Measurements from ENCODE around the gene ANTXR1. TPM values are rescaled to one million over a fixed set of nuclear protein-coding genes. Genes with fewer than 3 reads are reported as not detected.

ANTXR1 gene
- polyA plus RNA-seq, 3 donors from 2014 or later, result not detected

DNA sequence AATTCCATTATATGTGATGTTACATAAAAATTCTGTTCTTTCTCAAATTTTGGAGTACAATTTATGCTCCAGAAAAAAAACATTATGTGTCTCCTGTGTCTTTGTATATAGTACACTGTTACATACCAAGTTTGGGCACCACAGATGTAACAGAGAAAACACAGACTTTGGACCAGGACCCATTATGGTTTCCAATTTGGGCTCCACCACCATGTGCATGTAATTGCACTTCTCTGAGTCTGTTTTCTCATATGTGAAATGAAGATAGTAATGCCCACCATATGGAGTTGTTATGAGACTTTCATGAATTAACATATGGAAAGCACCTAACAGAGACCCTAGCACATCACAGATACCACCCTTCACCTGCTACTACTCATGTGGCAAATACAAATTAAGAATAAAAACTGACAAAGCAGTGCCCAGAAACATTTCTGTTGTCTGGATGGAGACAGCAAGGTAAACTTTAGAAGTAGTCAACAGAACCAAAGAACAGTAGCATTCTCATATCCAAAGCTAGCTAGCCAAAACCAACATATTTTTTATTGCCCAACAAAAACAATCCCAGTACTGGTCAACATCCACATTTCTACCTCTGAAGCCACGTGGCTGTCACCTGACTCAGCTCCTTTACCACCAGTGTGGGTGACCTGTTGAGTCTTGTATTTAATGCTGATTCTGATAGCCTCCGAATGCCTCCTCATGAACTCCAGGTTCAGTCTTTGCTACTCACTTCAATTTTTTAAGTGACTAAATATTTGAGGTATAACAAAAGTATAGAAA, 42.9 kb downstream of the ANTXR1 start:
- peaks cover 0 to 1% (median 0%) of the 10 kb centered on the region in 6 donors for H3K9me3 Mint-ChIP-seq

DNA sequence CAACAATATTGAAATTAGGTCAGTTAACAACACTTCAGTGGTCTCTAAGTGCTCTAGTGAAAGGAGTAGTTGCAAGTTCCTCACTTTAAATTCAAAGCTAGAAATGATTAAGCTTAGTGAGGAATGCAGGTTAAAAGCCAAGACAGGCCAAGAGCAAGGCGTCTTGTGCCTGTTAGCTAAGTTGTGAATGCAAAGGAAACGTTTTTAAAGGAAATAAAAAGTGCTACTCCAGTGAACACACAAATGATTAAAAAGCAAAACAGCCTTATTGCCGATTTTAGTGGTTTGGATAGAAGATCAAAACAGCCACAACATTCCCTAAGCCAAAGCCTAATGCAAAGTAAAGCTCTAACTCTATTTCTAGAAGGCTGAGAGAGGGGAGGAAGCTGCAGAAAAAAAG, 44.7 kb downstream of the ANTXR1 start:
- Mint-ChIP-seq H3K27ac (no peak overlapping the region), H3K4me1 (no peaks in the 10 kb centered on the region), H3K4me3 (no peak overlapping the region), H3K9me3 (peaks cover 0 to 2% (median 0%) of the 10 kb centered on the region in 6 donors), H3K27me3 (ENCODE audit: low read depth in 3 of 3) (peaks cover 0 to 26% (median 11%) of the 10 kb centered on the region in 3 donors), H3K36me3 (no peaks in the 10 kb centered on the region)
- DNase-seq, result no peak

More for the DNA sequence above, 42.9 kb downstream of the ANTXR1 start:
- Mint-ChIP-seq H3K4me1 (no peaks in the 10 kb centered on the region), H3K36me3 (no peaks in the 10 kb centered on the region), H3K27ac (no peak overlapping the region), H3K27me3 (ENCODE audit: low read depth in 3 of 3) (peaks cover 0 to 18% (median 4%) of the 10 kb centered on the region in 3 donors), H3K4me3 (no peak overlapping the region)
- no peak for DNase-seq

DNA sequence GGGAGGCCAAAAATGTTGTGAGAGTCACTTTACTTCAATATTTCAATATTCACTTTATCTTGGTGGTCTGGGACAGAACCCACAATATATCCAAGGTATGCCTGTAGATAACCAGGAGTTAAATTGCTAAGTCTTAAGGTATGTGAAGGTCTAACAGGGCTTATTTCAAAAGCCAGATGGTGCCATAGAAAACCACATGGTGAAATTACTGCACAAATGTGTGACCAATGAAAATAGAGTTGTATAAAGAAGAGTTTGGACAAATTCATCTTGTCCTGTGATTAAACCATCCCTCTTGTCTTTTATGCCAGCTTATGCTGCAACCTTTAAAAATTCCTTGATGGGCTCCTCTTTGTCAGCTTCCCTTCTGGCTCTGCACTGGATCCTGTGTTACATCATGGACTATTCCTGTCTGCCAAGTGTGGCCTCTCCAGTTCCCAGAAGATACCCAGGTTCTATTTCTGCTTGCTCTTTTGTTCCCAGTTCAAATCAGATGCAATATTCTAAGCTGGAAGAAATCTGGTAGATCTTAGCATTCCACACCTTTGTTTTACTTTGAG, 46.8 kb downstream of the ANTXR1 start:
- peaks cover 0 to 2% (median 1%) of the 10 kb centered on the region in 6 donors for H3K9me3 Mint-ChIP-seq
- H3K36me3 Mint-ChIP-seq, result no peaks in the 10 kb centered on the region
- peaks cover 0 to 21% (median 13%) of the 10 kb centered on the region in 3 donors for H3K27me3 Mint-ChIP-seq (ENCODE audit: low read depth in 3 of 3)
- no peak overlapping the region for H3K4me3 Mint-ChIP-seq
- no peaks in the 10 kb centered on the region for H3K4me1 Mint-ChIP-seq
- H3K27ac Mint-ChIP-seq, result no peak overlapping the region
- DNase-seq, result no peak

GRCh38 chr2:69060938-69061501, 48.0 kb downstream of the ANTXR1 start:
- Mint-ChIP-seq H3K27ac (no peak overlapping the region), H3K4me3 (no peak overlapping the region), H3K36me3 (no peaks in the 10 kb centered on the region), H3K27me3 (ENCODE audit: low read depth in 3 of 3) (peaks cover 0 to 26% (median 13%) of the 10 kb centered on the region in 3 donors), H3K4me1 (no peaks in the 10 kb centered on the region), H3K9me3 (peaks cover 0 to 2% (median 1%) of the 10 kb centered on the region in 6 donors)
- DNase-seq, result no peak

DNA sequence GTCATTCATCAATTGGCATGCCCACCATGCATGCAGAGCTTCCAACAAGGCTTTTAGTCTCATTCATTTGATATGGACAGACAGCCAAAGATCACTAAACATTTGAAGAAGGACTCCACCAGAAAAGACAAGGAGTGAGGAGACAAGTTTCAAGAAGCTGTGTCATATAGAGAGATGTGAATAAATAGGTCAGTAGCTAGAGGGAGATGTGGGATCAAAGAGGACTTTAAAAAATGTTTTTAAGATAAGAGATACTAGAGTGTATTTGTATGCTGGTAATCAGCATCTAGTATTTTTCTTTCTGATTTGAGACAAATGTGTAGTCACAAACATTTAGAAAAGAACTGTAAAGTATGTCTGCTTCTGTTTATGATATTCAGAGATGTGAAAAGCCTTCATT, 48.5 kb downstream of the ANTXR1 start:
- no peak for DNase-seq
- Mint-ChIP-seq H3K4me3 (no peak overlapping the region), H3K4me1 (no peaks in the 10 kb centered on the region), H3K27ac (no peak overlapping the region), H3K9me3 (peaks cover 0 to 2% (median 1%) of the 10 kb centered on the region in 6 donors), H3K36me3 (no peaks in the 10 kb centered on the region), H3K27me3 (ENCODE audit: low read depth in 3 of 3) (peaks cover 0 to 26% (median 15%) of the 10 kb centered on the region in 3 donors)

- peaks cover 0 to 2% (median 1%) of the 10 kb centered on the region in 6 donors for H3K9me3 Mint-ChIP-seq
- H3K4me3 Mint-ChIP-seq, result no peak overlapping the region
- H3K36me3 Mint-ChIP-seq, result no peaks in the 10 kb centered on the region
- peaks cover 0 to 28% (median 17%) of the 10 kb centered on the region in 3 donors for H3K27me3 Mint-ChIP-seq (ENCODE audit: low read depth in 3 of 3)
- H3K27ac Mint-ChIP-seq, result no peak overlapping the region
- DNase-seq, result no peak
- no peaks in the 10 kb centered on the region for H3K4me1 Mint-ChIP-seq
Observed at GRCh38 chr2:69062307-69062962, 49.5 kb downstream of the ANTXR1 start.

DNA sequence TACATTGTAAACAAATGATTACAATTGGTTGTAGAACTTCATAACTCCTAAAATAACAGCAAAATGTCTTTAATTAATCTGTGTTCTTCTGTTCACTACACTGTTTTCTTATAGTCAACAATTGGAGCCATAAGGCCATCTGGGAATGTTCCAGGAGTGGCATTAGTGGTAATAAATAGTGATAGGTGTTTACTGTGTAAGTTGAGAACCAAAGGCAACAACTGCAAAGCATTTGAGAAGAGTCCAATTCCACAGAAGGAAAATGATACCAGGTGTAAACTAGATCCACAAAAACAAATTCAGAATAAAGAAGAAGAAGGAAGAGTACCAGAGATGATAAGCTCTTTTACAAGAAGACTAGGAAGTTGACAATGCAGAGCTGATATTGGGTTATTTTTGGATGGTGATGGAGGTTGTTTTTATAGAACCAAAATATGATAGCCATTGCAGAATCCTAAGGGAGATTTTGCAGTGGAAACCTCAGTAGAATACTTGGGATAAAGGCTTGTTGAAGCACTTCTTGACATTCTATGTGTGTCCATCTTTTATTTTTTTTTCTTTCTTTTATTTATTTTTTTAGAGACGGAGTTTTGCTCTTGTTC, 52.9 kb downstream of the ANTXR1 start:
- H3K27ac Mint-ChIP-seq, result no peak overlapping the region
- no peaks in the 10 kb centered on the region for H3K36me3 Mint-ChIP-seq
- DNase-seq, result no peak
- H3K4me3 Mint-ChIP-seq, result no peak overlapping the region
- H3K4me1 Mint-ChIP-seq, result no peaks in the 10 kb centered on the region
- H3K27me3 Mint-ChIP-seq (ENCODE audit: low read depth in 3 of 3), result peaks cover 0 to 20% (median 15%) of the 10 kb centered on the region in 3 donors
- H3K9me3 Mint-ChIP-seq, result peaks cover 0 to 2% (median under 1%) of the 10 kb centered on the region in 6 donors

DNA sequence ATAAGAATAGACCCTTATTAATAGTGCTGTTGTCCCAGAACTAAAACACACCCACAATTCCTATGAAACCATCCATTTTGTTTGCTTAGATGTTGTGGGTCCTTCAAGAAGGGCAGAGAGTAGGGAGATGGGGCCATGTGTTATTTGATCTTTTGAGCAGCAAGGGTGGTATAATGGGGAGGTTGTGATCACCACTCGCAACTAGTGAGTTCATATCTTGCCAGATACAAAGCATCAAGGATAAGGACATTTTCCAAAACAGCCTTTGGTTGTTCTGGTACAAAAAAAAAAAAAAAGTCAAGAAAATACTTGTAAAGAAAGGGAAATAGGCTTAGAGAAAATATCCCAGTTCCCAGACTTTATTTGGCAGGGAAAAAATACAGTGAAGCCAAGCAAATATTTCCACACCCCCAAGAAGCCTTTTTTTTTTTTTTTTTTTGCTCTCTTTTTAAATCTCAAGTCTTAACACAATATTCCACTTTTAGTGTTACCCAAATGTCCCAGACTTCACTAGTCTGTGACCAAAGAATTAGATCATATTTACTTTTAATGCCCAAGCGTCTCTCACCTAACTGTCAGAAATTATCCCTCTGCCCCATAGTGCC, 54.1 kb downstream of the ANTXR1 start:
- no peak for DNase-seq
- Mint-ChIP-seq H3K4me1 (no peaks in the 10 kb centered on the region), H3K4me3 (no peak overlapping the region), H3K9me3 (peaks cover 0 to 2% (median 0%) of the 10 kb centered on the region in 6 donors), H3K27ac (no peak overlapping the region), H3K36me3 (no peaks in the 10 kb centered on the region), H3K27me3 (ENCODE audit: low read depth in 3 of 3) (peaks cover 0 to 12% (median 9%) of the 10 kb centered on the region in 3 donors)

GRCh38 chr2:69067866-69068265, 54.9 kb downstream of the ANTXR1 start:
- Mint-ChIP-seq H3K9me3 (peaks cover 0 to 2% (median 0%) of the 10 kb centered on the region in 6 donors), H3K27me3 (ENCODE audit: low read depth in 3 of 3) (peaks cover 0 to 12% (median 6%) of the 10 kb centered on the region in 3 donors), H3K27ac (no peak overlapping the region), H3K4me1 (no peaks in the 10 kb centered on the region), H3K36me3 (no peaks in the 10 kb centered on the region), H3K4me3 (no peak overlapping the region)
- DNase-seq, result no peak

GRCh38 chr2:69070969-69071368, 58.0 kb downstream of the ANTXR1 start:
- no peaks in the 10 kb centered on the region for H3K4me1 Mint-ChIP-seq
- H3K27ac Mint-ChIP-seq, result no peak overlapping the region
- DNase-seq, result no peak
- H3K27me3 Mint-ChIP-seq (ENCODE audit: low read depth in 3 of 3), result peaks cover 2 to 8% (median 6%) of the 10 kb centered on the region in 3 donors
- no peak overlapping the region for H3K4me3 Mint-ChIP-seq
- H3K36me3 Mint-ChIP-seq, result no peaks in the 10 kb centered on the region
- no peaks in the 10 kb centered on the region for H3K9me3 Mint-ChIP-seq

DNA sequence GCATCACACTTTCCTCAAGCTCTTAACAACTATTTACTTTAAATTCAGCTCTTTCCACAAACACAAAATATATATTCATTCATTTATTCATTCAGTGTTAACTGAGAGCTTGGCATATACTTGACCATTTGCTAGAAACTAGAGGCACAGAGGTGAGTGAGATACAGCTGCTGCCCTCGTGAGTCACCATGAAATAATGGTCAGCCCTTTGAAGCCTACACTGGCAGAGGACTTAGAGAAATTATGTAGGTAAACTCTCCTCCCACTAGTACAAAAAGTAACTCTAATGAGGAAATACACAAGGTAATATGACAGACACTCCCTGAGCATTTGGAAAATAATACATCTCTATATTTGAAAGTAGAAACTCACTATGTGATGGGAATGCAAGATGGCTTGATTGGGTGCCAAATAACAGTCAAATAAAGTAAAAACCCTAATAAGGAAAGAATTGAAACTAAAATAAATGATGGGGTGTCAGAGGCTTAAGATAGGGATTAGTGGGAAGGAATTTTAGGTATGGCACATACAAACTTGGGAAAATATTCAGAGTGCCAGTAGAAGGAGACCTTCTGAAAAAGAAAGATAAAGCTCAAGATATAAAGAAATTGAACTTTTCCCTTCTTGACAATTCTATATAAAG, 61.1 kb downstream of the ANTXR1 start:
- Mint-ChIP-seq H3K4me1 (no peaks in the 10 kb centered on the region), H3K27me3 (ENCODE audit: low read depth in 3 of 3) (peaks cover 3 to 5% (median 3%) of the 10 kb centered on the region in 3 donors), H3K9me3 (no peaks in the 10 kb centered on the region), H3K36me3 (no peaks in the 10 kb centered on the region), H3K4me3 (no peak overlapping the region), H3K27ac (no peak overlapping the region)
- DNase-seq, result no peak

GRCh38 chr2:69074918-69075317, 61.9 kb downstream of the ANTXR1 start:
- Mint-ChIP-seq H3K4me3 (no peak overlapping the region), H3K4me1 (no peaks in the 10 kb centered on the region), H3K27me3 (ENCODE audit: low read depth in 3 of 3) (peaks cover 3 to 8% (median 5%) of the 10 kb centered on the region in 3 donors)

GRCh38 chr2:69075486-69075885, 62.5 kb downstream of the ANTXR1 start:
- Mint-ChIP-seq H3K36me3 (no peaks in the 10 kb centered on the region), H3K27ac (no peak overlapping the region)

More at GRCh38 chr2:69074918-69075317, 61.9 kb downstream of the ANTXR1 start:
- Mint-ChIP-seq H3K9me3 (no peaks in the 10 kb centered on the region), H3K36me3 (no peaks in the 10 kb centered on the region), H3K27ac (no peak overlapping the region)
- no peak for DNase-seq

More at GRCh38 chr2:69075486-69075885, 62.5 kb downstream of the ANTXR1 start:
- DNase-seq, result no peak
- Mint-ChIP-seq H3K27me3 (ENCODE audit: low read depth in 3 of 3) (peaks cover 3 to 8% (median 5%) of the 10 kb centered on the region in 3 donors), H3K4me3 (no peak overlapping the region), H3K9me3 (no peaks in the 10 kb centered on the region), H3K4me1 (no peaks in the 10 kb centered on the region)

Measured in immature natural killer cell (primary cell).